Measurements from ENCODE around the gene COL15A1.

GRCh38 chr9:98973576-98973975 is 29.9 kb downstream of the COL15A1 start:
- TF ChIP-seq POLR2A (IDR thresholded peaks at IDR 0.05; ENCODE audit: low read length) (no peak), GATA1 (IDR thresholded peaks at IDR 0.05; ENCODE audit: low read depth, low read length) (no peak)
